KOPT-K1 (cell line): ENCODE measurements around the gene BCAS3.
"Not testable (repeated sequence)": the region's sequence is repeated elsewhere in the genome, so short reads cannot be mapped to it uniquely, and the experiment has no call there.

Experiments
- H3K27ac ChIP-seq: fragments of 200-600 bp; sonication (generic); 2 replicates; pipeline ENCODE4 v1.5.1; 2016; ENCODE audit warnings: antibody characterized with exemption, mild to moderate bottlenecking, low read depth, low read length; ENCODE audit not compliant: poor library complexity, severe bottlenecking
- H3K36me3 ChIP-seq: fragments of 200-600 bp; sonication (generic); 2 replicates; pipeline ENCODE4 v1.5.1; 2017; ENCODE audit warnings: antibody characterized with exemption, mild to moderate bottlenecking, low read length, moderate library complexity; ENCODE audit not compliant: insufficient read depth
- H3K9me3 ChIP-seq: fragments of 200-600 bp; sonication (generic); 2 replicates; pipeline ENCODE4 v1.5.1; 2017; ENCODE audit warnings: antibody characterized with exemption, low read length, mild to moderate bottlenecking; ENCODE audit not compliant: insufficient read depth, poor library complexity, severe bottlenecking

BCAS3 gene

GRCh38 chr17:60825351-60825750 lies 147.7 kb downstream of the BCAS3 start:
- H3K9me3 ChIP-seq, result no peaks in the 10 kb centered on the region
- H3K27ac ChIP-seq, result no peak overlapping the region
- H3K36me3 ChIP-seq, result no peaks in the 10 kb centered on the region

GRCh38 chr17:60827943-60828342 lies 150.3 kb downstream of the BCAS3 start:
- no peaks in the 10 kb centered on the region for H3K36me3 ChIP-seq
- H3K9me3 ChIP-seq, result no peaks in the 10 kb centered on the region
- no peak overlapping the region for H3K27ac ChIP-seq

GRCh38 chr17:60832151-60832585 lies 154.5 kb downstream of the BCAS3 start:
- Histone ChIP-seq H3K36me3 (no peaks in the 10 kb centered on the region), H3K9me3 (no peaks in the 10 kb centered on the region), H3K27ac (no peak overlapping the region)

GRCh38 chr17:60832631-60833030 lies 155.0 kb downstream of the BCAS3 start:
- Histone ChIP-seq H3K27ac (no peak overlapping the region), H3K36me3 (no peaks in the 10 kb centered on the region), H3K9me3 (no peaks in the 10 kb centered on the region)

- Histone ChIP-seq H3K9me3 (no peaks in the 10 kb centered on the region), H3K27ac (no peak overlapping the region), H3K36me3 (no peaks in the 10 kb centered on the region)
Observed at GRCh38 chr17:60840456-60840855, 162.8 kb downstream of the BCAS3 start.

- no peak overlapping the region for H3K27ac ChIP-seq
- H3K9me3 ChIP-seq, result no peaks in the 10 kb centered on the region
- H3K36me3 ChIP-seq, result no peaks in the 10 kb centered on the region
Observed at GRCh38 chr17:60845012-60845411, 167.4 kb downstream of the BCAS3 start.

- Histone ChIP-seq H3K36me3 (no peaks in the 10 kb centered on the region), H3K9me3 (no peaks in the 10 kb centered on the region), H3K27ac (no peak overlapping the region)
Observed at GRCh38 chr17:60846175-60846574, 168.5 kb downstream of the BCAS3 start.

- no peaks in the 10 kb centered on the region for H3K9me3 ChIP-seq
- H3K27ac ChIP-seq, result no peak overlapping the region
Observed at GRCh38 chr17:60851181-60851580, 173.5 kb downstream of the BCAS3 start.

GRCh38 chr17:60857556-60858080 lies 180.0 kb downstream of the BCAS3 start:
- H3K9me3 ChIP-seq, result peaks cover 13% of the 10 kb centered on the region
- H3K36me3 ChIP-seq, result no peaks in the 10 kb centered on the region
- H3K27ac ChIP-seq, result no peak overlapping the region

More at GRCh38 chr17:60851181-60851580, 173.5 kb downstream of the BCAS3 start:
- H3K36me3 ChIP-seq, result no peaks in the 10 kb centered on the region

GRCh38 chr17:60862482-60862881 lies 184.8 kb downstream of the BCAS3 start:
- H3K9me3 ChIP-seq, result peaks cover 13% of the 10 kb centered on the region
- H3K27ac ChIP-seq, result no peak overlapping the region
- H3K36me3 ChIP-seq, result no peaks in the 10 kb centered on the region

GRCh38 chr17:60863892-60864707 lies 186.4 kb downstream of the BCAS3 start:
- Histone ChIP-seq H3K36me3 (no peaks in the 10 kb centered on the region), H3K27ac (peak overlapping the region; percentile 3), H3K9me3 (peaks cover 13% of the 10 kb centered on the region)

- Histone ChIP-seq H3K27ac (no peak overlapping the region), H3K9me3 (peaks cover 13% of the 10 kb centered on the region), H3K36me3 (no peaks in the 10 kb centered on the region)
Observed at GRCh38 chr17:60864708-60865005, 187.0 kb downstream of the BCAS3 start.

- Histone ChIP-seq H3K36me3 (no peaks in the 10 kb centered on the region), H3K9me3 (no peaks in the 10 kb centered on the region), H3K27ac (no peak overlapping the region)
Observed at GRCh38 chr17:60874772-60875171, 197.1 kb downstream of the BCAS3 start.

- not testable (repeated sequence) for H3K27ac ChIP-seq, H3K9me3 ChIP-seq, H3K36me3 ChIP-seq
Observed at GRCh38 chr17:60886731-60887613, 209.3 kb downstream of the BCAS3 start.

- Histone ChIP-seq H3K9me3 (no peaks in the 10 kb centered on the region), H3K27ac (no peak overlapping the region), H3K36me3 (no peaks in the 10 kb centered on the region)
Observed at GRCh38 chr17:60887614-60888028, 210.0 kb downstream of the BCAS3 start.
